Keratinocyte (primary cell): ENCODE measurements around the gene TNFRSF14. TPM values are rescaled to one million over a fixed set of nuclear protein-coding genes. Genes with fewer than 3 reads are reported as not detected.

ENCODE experiments used
- DNase-seq: peaks from one replicate; pipeline ENCODE4 v3.0.0-alpha.2; 2011; ENCODE audit warnings: low read depth, missing footprints, low spot score
- FAIRE-seq: peaks from 2 replicates; lab custom pipeline; 2011; peaks lifted over from hg19 to GRCh38; lab: Jason Lieb, UNC
- H2AFZ ChIP-seq: 2 replicates; pipeline ENCODE4 v1.6.0; 2012; ENCODE audit warnings: low read length, control low read depth, inconsistent platforms; ENCODE audit not compliant: control insufficient read depth
- H3K27ac ChIP-seq: 2 replicates; pipeline ENCODE4 v1.5.1; 2011; ENCODE audit warnings: low read length; ENCODE audit not compliant: control insufficient read depth, insufficient read depth
- H3K27me3 ChIP-seq: 3 replicates; pipeline ENCODE4 v1.6.0; 2011; ENCODE audit warnings: low read length; ENCODE audit not compliant: control insufficient read depth, insufficient read depth; ENCODE audit errors: extremely low read depth
- H3K36me3 ChIP-seq, 2 experiments: 2 replicates in 1 of 2; 3 replicates in 1 of 2; pipeline ENCODE4 v1.5.1; 2011; ENCODE audit warnings: low read length in 2 of 2, mild to moderate bottlenecking in 1 of 2; ENCODE audit not compliant: control insufficient read depth in 2 of 2, insufficient read depth in 2 of 2; ENCODE audit errors: extremely low read depth in 1 of 2
- H3K4me1 ChIP-seq: 3 replicates; pipeline ENCODE4 v1.5.1; 2011; ENCODE audit warnings: low read length; ENCODE audit not compliant: control insufficient read depth, insufficient read depth; ENCODE audit errors: extremely low read depth
- H3K4me2 ChIP-seq: 3 replicates; pipeline ENCODE4 v1.6.0; 2011; ENCODE audit warnings: low read depth, low read length; ENCODE audit not compliant: control insufficient read depth, insufficient read depth; ENCODE audit errors: extremely low read depth
- H3K4me3 ChIP-seq, 3 experiments: fragments of 200-600 bp in 1 of 3; sonication (generic) in 1 of 3; 2 replicates in 2 of 3; 3 replicates in 1 of 3; pipeline ENCODE4 v1.5.1; 2011 to 2016; ENCODE audit warnings: low read length in 3 of 3, mild to moderate bottlenecking in 3 of 3, control low read depth in 2 of 3, inconsistent platforms in 1 of 3, low read depth in 1 of 3, mixed read lengths in 1 of 3, mixed run types in 1 of 3, moderate library complexity in 1 of 3; ENCODE audit not compliant: control insufficient read depth in 2 of 3, insufficient read depth in 2 of 3; ENCODE audit errors: extremely low read depth in 1 of 3
- H3K79me2 ChIP-seq: 2 replicates; pipeline ENCODE4 v1.6.0; 2012; ENCODE audit warnings: low read length; ENCODE audit not compliant: control insufficient read depth, insufficient read depth
- H3K9ac ChIP-seq: 3 replicates; pipeline ENCODE4 v1.6.0; 2011; ENCODE audit warnings: low read length; ENCODE audit not compliant: control insufficient read depth, insufficient read depth; ENCODE audit errors: extremely low read depth
- H3K9me1 ChIP-seq: 3 replicates; pipeline ENCODE4 v1.6.0; 2011; ENCODE audit warnings: low read length; ENCODE audit not compliant: control insufficient read depth, insufficient read depth; ENCODE audit errors: extremely low read depth
- H3K9me3 ChIP-seq: 2 replicates; pipeline ENCODE4 v1.5.1; 2012; ENCODE audit warnings: low read depth, low read length; ENCODE audit not compliant: control insufficient read depth
- H4K20me1 ChIP-seq: 3 replicates; pipeline ENCODE4 v1.6.0; 2011; ENCODE audit warnings: low read length; ENCODE audit not compliant: control insufficient read depth, insufficient read depth; ENCODE audit errors: extremely low read depth
- CTCF ChIP-seq, 3 experiments: IDR thresholded peaks in 1 of 3; conservative IDR thresholded peaks in 1 of 3; optimal IDR thresholded peaks in 1 of 3; 2 replicates in 2 of 3; 3 replicates in 1 of 3; pipeline versions ENCODE3 to v1.5.1; 2011; ENCODE audit warnings: low read length in 3 of 3, mild to moderate bottlenecking in 3 of 3, moderate library complexity in 2 of 3, control low read depth in 1 of 3, inconsistent platforms in 1 of 3; ENCODE audit not compliant: insufficient read depth in 2 of 3; ENCODE audit errors: extremely low read depth in 1 of 3
- EZH2 ChIP-seq: IDR thresholded peaks from one replicate; pipeline ENCODE4 v1.6.1; 2012; ENCODE audit warnings: inconsistent platforms, mild to moderate bottlenecking, low read length, moderate library complexity
- dilution Hi-C: fragments of 300-500 bp; cut with MboI; formaldehyde crosslinking; loops from one replicate; pipeline ENCODE4 v1.7.0; 2020; ENCODE audit warnings: low sequenced_read_pairs; ENCODE audit not compliant: extremely low pct_ligation_motif_present
- polyA plus RNA-seq, 5 experiments: library from polyadenylated mRNA; depleted of rRNA in 3 of 5; stranded (reverse) in 3 of 5; stranded (forward) in 1 of 5; unstranded in 1 of 5; fragments of >200 nt; gene quantifications; 1 replicate in 1 of 5; 2 replicates in 3 of 5; 3 replicates in 1 of 5; pipeline versions ENCODE4 v1.2.1 to v1.2.3, GENCODE V29; 2011 to 2012; ENCODE audit warnings: missing spikeins in 2 of 5, low read depth in 1 of 5, low replicate concordance in 1 of 5

TNFRSF14 gene
- polyA plus RNA-seq, 1 donor (not counting 4 experiments of a cell fraction or from before 2014, with no cell fraction given) = 5.2 TPM

GRCh38 chr1:2597441-2598328 is 41.5 kb downstream of the TNFRSF14 start:
- DNase-seq = no peak
- dilution Hi-C loops = no loop called here

DNA sequence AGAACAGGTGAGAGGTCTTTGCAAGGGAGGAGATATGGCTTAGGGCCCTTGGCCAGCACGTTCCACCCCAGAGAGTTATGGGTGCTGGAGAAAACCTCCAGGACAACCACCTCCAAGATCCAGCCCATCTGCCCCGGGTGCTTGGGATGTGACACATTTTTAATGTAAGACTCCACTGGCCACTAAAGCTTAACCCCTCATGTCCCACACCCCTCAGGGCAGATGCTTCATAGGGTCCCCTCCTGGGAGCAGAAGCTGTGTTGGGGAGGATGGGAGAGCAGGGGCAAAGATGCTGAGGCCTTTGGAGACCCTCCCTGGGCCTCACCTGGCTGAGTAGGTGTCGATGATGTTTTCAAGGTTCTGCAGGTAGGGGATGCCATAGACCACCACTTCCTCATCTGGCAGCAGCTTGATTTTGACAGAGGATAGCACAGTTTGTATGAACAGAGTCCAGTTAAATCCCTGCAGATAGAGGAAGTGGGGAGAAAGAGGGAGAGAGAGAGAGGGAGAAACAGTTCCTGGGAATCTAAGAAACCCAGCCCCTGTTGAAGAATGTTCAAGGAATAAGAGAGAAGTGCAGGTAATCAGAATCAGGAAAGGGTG is 42.3 kb downstream of the TNFRSF14 start:
- no peak overlapping the region for H3K9ac ChIP-seq
- no peak overlapping the region for H3K4me3 ChIP-seq
- H3K9me1 ChIP-seq = no peaks in the 10 kb centered on the region
- TF ChIP-seq CTCF (optimal IDR thresholded peaks at IDR 0.05 in 1 of 3, IDR thresholded peaks at IDR 0.05 in 1 of 3, conservative IDR thresholded peaks at IDR 0.05 in 1 of 3; ENCODE audit: extremely low read depth in 1 of 3, insufficient read depth in 2 of 3, low read length in 3 of 3) = peak in 1 of 3 experiments; percentile 31
- no peak for TF ChIP-seq EZH2
- H3K9me3 ChIP-seq = no peaks in the 10 kb centered on the region
- FAIRE-seq = no peak
- no peaks in the 10 kb centered on the region for H3K27me3 ChIP-seq
- H3K79me2 ChIP-seq = no peaks in the 10 kb centered on the region
- H4K20me1 ChIP-seq = no peaks in the 10 kb centered on the region
- H3K4me2 ChIP-seq = no peak overlapping the region
- no peak overlapping the region for H3K27ac ChIP-seq
- dilution Hi-C loops = no loop called here
- H2AFZ ChIP-seq = no peak overlapping the region
- no peaks in the 10 kb centered on the region for H3K36me3 ChIP-seq
- no peaks in the 10 kb centered on the region for H3K4me1 ChIP-seq
- no peak for DNase-seq

More at GRCh38 chr1:2597441-2598328, 41.5 kb downstream of the TNFRSF14 start:
- no peaks in the 10 kb centered on the region for H3K4me1 ChIP-seq
- TF ChIP-seq CTCF (optimal IDR thresholded peaks at IDR 0.05 in 1 of 3, IDR thresholded peaks at IDR 0.05 in 1 of 3, conservative IDR thresholded peaks at IDR 0.05 in 1 of 3; ENCODE audit: extremely low read depth in 1 of 3, insufficient read depth in 2 of 3, low read length in 3 of 3) (no peak), EZH2 (no peak)
- no peak overlapping the region for H3K4me3 ChIP-seq
- no peaks in the 10 kb centered on the region for H3K36me3 ChIP-seq
- no peak overlapping the region for H3K9ac ChIP-seq
- H3K27me3 ChIP-seq = no peaks in the 10 kb centered on the region
- H3K9me1 ChIP-seq = no peaks in the 10 kb centered on the region
- no peaks in the 10 kb centered on the region for H3K79me2 ChIP-seq
- no peak overlapping the region for H2AFZ ChIP-seq
- no peaks in the 10 kb centered on the region for H4K20me1 ChIP-seq
- no peak overlapping the region for H3K27ac ChIP-seq
- no peaks in the 10 kb centered on the region for H3K9me3 ChIP-seq
- no peak for FAIRE-seq
- no peak overlapping the region for H3K4me2 ChIP-seq
